HG02938 (cell line): ENCODE data around the gene ALAS1.

Experiments used
- ATAC-seq: cut with Tn5 transposase; IDR thresholded peaks from one replicate; pipeline ENCODE4 v1.9.1; 2021; ENCODE audit warnings: mild to moderate bottlenecking, moderate library complexity; ENCODE audit not compliant: unreplicated experiment

Gene ALAS1

DNA sequence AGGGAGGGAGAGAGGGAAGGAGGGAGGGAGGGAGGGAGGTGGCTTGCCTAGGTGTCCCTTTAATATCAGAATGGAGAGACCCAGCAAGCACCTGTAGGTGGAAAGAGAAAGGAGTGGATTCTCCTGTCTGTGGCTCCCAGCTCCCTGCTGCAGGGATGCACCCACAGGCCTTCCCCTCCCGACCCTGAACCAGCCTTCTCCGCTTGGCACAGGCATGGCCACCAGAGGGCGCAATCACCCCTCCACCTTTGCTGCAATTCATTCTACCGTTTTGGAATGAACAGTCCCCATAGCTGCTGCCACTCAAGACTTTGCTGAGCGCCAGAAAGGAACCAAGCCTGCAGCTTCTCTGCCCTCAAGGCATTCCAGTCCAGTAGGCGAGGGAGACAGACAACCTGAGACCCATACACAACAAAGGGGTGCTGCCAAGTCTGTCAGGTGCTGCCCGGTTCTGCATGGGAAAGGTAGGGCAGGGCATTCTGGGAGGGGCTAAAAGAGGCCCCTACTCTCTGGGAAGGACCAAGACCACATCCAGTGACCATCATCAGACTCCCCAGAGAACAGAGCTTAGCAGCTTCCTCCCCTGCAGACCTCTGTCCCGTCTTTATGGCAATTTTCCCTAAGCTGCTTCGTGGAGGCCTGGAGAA lies 22.5 kb downstream of the ALAS1 start:
- peak; percentile 49 for ATAC-seq

DNA sequence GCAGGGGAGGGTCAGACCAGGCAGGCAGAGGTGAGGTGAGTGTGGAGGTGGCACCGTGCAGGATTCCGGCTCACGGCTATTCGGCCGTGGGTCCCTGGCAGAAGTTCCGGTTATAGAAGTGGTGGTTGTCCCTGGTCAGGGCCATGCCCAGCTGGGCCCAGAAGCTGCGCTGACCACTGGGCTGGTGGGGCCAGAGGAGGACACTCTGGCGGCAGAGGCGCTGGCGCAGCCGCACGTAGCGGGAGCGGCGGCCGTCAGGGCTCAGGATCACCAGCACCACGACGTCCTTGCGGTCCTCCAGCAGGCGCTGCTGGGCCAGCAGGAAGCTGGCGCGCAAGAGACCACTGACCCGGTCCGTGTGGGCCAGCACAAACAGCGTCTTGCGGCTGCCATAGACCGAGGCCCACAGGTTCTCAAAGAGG lies 23.2 kb downstream of the ALAS1 start:
- ATAC-seq = no peak

DNA sequence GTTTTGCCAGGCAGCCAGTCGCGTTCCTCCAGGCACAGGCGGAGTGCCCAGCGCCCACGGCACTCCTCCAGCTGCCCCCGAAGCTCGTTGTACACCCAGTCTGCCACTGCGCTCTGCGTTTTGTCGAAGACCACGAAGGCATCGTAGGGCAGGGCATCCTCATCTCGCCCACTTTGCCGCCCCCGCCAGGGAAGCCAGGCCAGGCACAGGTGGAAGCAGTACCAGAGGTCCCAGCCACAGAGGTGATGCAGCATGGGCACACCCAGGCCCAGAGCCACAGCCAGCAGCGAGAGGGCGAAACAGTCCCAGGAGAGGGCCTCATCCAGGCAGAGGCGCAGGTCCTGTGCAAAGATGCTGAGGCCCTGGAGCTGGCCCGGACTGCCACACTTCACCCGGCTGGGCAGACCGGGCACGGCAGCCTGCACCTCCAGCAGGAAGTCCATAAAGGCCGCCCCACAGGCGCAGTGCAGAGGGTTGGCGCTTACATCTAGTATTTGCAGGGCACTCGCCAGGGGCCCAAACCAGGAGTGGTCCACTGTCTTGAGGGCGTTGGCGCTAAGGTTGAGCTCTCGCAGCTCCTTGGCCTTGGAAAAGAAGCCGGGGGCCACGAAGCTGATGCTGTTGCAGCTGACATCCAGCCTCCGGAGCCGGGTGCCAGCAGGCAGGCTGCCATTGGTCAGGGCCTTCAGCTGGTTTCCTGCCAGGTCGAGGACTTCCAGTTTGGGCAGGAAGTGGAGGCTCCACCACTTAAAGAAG lies 23.8 kb downstream of the ALAS1 start:
- ATAC-seq = no peak

GRCh38 chr3:52222319-52223221 lies 24.6 kb downstream of the ALAS1 start:
- ATAC-seq = no peak

DNA sequence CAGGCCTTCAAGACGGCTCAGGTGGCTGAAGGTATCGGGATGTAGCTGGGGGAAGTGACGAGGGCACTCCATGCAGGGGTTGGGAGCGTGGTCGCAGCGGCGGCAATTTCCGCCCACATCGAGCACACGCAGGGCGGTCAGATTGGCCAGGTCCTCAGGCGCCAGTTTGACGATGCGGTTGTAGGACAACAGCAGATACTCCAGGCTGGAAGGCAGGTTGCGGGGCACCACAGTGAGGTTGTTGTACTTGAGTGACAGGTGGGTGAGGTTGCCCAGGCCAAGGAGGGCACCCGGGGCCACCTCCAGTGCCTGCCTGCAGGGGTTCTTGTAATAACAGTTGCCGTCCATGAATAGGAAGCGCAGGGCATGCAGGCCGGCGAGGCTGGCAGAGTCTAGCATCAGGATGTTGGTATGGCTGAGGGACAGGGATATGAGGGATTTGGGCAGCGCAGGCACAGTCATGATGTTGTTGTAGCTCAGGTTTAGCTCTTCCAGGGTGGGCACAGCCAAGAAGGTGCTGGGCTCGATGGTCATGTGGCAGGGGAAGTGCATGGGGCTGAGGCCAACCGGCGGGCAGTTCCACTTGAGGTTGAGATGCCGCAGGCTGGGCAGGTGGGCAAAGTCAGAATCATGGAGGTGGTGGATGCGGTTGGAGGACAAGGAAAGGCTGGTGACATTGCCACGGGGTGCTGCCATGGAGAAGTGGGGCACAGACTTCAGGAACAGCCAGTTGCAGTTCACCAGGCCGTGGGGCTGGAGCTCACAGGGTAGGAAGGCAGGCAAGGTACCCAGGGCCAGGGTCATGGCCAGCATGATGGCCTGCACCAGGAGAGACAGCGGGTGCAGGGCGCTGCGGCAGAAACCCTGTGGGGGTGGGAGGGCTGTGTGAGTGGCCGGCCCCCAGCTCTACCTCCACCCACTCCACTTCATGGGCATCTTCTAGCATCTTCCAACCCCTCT lies 25.8 kb downstream of the ALAS1 start:
- no peak for ATAC-seq

GRCh38 chr3:52225452-52226228 lies 27.7 kb downstream of the ALAS1 start, which contains the start of gene TLR9:
TLR9 (minus strand) TSS chr3:52225645; CDS start chr3:52225529, 116 bp downstream.
- ATAC-seq = peak; percentile 61

- ATAC-seq = peak; percentile 12
Observed at GRCh38 chr3:52226229-52226817, 28.4 kb downstream of the ALAS1 start.

DNA sequence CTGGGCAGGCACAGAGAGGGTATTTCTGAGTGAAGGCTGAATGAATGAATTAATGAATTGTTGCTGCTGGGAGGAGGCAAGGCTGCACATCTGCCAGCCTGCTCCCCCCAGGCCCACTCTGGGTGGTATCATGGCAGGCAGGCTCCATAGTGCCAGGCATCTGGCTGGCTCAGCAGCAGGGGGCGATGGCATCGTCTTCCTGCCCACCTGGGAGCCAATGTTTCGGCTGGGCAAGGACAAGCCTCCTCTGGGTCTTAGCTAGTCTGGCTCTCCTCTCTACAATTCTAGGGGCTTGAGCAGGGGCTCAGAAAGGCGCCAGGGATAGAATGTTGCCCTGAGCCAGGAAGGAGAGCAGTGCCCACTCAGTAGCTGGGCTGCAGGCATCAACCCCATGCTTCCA lies 29.2 kb downstream of the ALAS1 start:
- no peak for ATAC-seq

- ATAC-seq = no peak
Observed at GRCh38 chr3:52227766-52228165, 29.8 kb downstream of the ALAS1 start.

DNA sequence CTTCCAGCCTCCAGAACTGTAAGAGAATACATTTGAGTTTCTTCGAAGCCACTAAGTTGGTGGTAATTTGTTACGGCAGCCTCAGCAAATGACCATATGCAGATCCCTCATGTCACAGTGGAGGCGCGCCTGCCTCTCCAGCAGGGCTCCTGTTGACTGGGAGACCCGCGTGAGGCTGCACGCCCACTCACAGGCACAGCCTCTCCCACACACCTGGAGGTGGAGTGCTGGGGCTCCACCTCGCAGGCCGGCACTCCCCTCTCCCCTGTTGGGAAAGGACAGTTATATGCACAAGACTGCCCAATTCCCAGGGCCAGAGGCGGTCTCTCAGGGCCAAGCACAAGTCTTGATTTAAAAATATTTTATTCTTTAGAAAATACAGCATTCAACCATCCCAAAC lies 30.3 kb downstream of the ALAS1 start:
- ATAC-seq = no peak

- ATAC-seq = no peak
Observed at GRCh38 chr3:52228751-52229291, 30.9 kb downstream of the ALAS1 start.

DNA sequence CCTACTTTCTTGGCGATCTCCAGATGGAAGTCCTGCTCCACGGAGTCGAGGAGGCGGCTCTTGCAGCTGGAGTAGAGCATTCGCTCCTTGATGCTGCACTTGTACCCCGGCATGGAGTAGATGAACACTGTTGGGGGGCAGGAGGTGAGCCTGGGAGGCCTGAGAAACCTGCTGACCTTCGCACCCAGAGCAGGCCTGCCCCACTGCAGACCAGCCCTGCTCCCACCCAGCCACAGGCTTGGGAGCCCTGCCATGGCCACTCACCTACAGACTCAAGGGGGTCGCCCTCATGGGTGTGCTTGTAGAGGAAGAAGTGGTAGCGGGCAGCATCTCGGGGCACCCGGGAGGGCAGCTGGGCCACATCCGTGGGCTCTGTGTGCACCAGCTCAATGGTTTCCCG lies 31.7 kb downstream of the ALAS1 start:
- no peak for ATAC-seq

DNA sequence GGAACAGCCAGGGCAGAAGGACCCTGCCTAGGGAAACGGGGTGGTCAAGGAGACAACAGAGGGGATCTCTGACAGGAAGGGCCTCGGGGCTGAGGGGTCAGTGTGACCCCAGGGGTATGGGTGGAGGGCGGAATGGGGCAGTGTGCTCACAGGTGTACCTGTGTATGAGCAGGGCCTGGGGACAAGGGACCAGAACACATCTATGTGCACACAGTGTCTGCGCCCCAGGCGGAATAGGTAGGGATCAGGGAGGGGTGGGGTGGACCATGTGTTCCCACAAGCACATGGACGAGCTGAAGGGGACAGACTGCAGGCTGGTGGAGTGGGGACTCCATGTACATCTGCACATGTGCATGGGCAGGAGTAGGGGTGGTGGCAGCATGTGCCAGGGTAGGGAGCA lies 32.5 kb downstream of the ALAS1 start:
- ATAC-seq = no peak

GRCh38 chr3:52230889-52231499 lies 33.0 kb downstream of the ALAS1 start:
- no peak for ATAC-seq

GRCh38 chr3:52231502-52232278 lies 33.7 kb downstream of the ALAS1 start:
- no peak for ATAC-seq

- no peak for ATAC-seq
Observed at GRCh38 chr3:52232279-52233107, 34.5 kb downstream of the ALAS1 start.

DNA sequence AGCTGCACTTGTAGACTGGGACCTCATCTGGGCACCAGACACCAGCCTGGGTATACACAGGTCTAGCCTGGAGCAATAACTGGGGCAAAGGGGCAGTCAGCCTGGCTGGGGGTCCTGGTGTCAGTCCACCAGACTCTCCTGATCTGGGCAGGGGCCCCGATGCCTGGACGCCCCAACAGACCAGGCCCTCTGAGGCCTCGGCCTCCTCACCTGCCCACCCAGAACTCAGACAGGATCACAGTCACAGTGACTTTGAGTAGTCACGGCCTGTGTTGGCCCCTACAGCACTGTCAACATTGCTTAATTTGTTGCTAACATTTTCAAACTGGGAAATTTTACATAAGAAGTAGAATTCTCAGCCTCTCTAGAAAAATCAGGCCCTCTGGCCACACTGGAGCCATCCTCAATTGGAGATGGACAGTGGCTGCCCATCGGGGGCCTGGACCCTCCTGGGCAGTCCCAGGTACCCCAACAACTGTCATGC lies 35.2 kb downstream of the ALAS1 start:
- ATAC-seq = no peak
